Ramos (cell line): ENCODE measurements around the gene USP47.

Experiments
- in situ Hi-C: fragments of 300-500 bp; cut with MboI; formaldehyde crosslinking; loops from one replicate; pipeline ENCODE4 v1.14.3; 2022; ENCODE audit warnings: low sequenced_read_pairs; ENCODE audit not compliant: unreplicated experiment

USP47 gene, protein sequence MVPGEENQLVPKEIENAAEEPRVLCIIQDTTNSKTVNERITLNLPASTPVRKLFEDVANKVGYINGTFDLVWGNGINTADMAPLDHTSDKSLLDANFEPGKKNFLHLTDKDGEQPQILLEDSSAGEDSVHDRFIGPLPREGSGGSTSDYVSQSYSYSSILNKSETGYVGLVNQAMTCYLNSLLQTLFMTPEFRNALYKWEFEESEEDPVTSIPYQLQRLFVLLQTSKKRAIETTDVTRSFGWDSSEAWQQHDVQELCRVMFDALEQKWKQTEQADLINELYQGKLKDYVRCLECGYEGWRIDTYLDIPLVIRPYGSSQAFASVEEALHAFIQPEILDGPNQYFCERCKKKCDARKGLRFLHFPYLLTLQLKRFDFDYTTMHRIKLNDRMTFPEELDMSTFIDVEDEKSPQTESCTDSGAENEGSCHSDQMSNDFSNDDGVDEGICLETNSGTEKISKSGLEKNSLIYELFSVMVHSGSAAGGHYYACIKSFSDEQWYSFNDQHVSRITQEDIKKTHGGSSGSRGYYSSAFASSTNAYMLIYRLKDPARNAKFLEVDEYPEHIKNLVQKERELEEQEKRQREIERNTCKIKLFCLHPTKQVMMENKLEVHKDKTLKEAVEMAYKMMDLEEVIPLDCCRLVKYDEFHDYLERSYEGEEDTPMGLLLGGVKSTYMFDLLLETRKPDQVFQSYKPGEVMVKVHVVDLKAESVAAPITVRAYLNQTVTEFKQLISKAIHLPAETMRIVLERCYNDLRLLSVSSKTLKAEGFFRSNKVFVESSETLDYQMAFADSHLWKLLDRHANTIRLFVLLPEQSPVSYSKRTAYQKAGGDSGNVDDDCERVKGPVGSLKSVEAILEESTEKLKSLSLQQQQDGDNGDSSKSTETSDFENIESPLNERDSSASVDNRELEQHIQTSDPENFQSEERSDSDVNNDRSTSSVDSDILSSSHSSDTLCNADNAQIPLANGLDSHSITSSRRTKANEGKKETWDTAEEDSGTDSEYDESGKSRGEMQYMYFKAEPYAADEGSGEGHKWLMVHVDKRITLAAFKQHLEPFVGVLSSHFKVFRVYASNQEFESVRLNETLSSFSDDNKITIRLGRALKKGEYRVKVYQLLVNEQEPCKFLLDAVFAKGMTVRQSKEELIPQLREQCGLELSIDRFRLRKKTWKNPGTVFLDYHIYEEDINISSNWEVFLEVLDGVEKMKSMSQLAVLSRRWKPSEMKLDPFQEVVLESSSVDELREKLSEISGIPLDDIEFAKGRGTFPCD (N-terminal part only)

DNA sequence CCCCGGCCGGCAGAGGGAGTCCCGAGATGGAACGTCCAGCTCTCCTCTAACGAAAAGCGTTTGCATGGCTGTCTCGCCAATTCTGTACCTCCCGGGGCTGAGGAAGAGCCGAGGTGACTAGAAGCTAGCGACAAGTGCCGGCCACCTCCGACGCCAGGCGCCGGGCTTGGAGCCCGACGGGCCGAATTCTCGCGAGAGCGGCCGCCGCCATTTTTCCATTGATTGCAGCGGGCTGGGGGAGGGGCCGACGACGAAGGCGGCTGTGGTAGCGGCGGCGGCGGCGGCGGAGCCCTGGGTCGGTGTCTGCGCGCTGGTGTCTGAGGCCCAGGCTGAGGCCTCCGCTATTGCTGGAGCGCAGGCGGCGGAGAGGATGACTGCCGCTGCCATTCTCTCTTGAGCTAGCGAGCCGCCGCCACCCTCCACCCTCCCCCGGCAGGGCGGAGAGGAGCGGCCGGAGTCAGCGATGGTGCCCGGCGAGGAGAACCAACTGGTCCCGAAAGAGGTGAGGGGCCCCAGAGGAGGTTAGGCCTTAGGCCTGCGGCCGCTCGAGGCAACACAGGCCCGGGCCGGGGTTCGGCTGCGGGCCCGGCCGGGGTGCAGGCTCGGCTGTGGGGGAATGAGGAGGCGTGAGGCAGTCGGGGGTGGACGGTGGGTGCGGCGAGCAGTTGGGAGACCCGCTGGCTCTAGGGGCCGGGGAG, at the start of gene USP47:
USP47 (plus strand) TSS at position 250 of the 698 bp plus-strand sequence; CDS start at position 464, 214 bp downstream.
- in situ Hi-C loops: no loop called here

DNA sequence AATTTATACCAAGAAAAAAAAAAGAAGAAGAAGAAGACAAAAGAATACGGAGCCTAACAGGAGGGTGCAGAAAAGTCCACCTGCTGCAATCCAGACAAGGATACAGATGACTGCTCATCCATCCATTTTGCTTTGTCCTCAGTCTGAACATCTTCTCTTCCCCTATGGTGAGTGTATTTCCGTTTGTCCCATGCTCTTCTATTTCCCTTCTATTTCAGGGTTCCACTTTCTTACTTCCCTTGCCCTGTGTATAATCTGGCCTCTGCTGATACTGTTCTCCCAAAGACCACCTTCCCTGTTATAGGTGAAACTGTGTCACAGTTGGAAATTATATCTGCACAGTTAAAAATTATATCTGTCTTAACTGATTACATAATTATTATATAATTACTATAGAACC, 48.7 kb upstream of the USP47 start:
- in situ Hi-C loops: loop anchor here (25.0 kb wide), 2 partner anchors 444 to 1006 kb away; no protein-coding TSS in a partner anchor

- in situ Hi-C loops: loop anchor here (25.0 kb wide), 2 partner anchors 438 to 1012 kb away; no protein-coding TSS in a partner anchor
These were observed 43.0 kb upstream of the USP47 start for GRCh38 chr11:11798586-11799438.

DNA sequence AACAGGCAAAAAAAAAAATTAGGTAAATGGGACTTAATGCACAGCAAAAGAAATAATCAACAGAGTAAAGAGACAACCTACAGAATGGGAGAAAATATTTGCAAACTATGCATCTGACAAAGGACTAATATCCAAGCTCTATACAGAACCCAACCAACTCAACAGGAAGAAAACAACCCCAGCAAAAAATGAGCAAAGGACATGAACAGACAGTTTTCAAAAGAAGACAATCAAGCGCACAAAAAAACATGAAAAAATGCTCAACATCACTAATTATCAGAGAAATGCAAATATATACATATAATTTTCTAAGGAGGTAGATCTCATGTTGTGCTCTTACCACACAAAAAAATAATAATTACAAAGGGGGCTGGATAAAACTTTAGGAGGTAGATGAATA, 36.5 kb upstream of the USP47 start:
- in situ Hi-C loops: loop anchor here (10.0 kb wide), 1 partner anchor 240 kb away; no protein-coding TSS in a partner anchor

GRCh38 chr11:11806074-11806473, 35.7 kb upstream of the USP47 start:
- in situ Hi-C loops: loop anchor here (10.0 kb wide), 1 partner anchor 239 kb away; no protein-coding TSS in a partner anchor

DNA sequence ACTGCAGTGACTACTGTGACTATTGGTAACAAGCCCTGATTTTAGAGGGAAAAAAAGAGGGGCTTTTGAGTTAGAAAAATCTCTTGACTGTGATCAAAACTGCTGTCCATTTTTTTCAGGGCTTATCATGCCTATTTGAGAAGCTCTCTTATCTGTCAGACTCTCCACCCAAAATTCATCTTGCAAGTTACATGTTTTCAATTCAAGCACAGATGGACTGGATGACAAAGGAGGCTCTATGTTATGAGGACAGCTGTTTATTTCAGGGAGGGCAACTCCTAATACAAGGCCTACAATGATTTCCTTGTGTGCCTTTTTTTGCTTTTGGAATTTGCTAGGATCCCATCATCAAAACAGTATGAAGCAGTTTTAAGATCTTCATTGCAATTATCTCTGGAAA, 35.2 kb upstream of the USP47 start:
- in situ Hi-C loops: loop anchor here (10.0 kb wide), 1 partner anchor 238 kb away; no protein-coding TSS in a partner anchor

DNA sequence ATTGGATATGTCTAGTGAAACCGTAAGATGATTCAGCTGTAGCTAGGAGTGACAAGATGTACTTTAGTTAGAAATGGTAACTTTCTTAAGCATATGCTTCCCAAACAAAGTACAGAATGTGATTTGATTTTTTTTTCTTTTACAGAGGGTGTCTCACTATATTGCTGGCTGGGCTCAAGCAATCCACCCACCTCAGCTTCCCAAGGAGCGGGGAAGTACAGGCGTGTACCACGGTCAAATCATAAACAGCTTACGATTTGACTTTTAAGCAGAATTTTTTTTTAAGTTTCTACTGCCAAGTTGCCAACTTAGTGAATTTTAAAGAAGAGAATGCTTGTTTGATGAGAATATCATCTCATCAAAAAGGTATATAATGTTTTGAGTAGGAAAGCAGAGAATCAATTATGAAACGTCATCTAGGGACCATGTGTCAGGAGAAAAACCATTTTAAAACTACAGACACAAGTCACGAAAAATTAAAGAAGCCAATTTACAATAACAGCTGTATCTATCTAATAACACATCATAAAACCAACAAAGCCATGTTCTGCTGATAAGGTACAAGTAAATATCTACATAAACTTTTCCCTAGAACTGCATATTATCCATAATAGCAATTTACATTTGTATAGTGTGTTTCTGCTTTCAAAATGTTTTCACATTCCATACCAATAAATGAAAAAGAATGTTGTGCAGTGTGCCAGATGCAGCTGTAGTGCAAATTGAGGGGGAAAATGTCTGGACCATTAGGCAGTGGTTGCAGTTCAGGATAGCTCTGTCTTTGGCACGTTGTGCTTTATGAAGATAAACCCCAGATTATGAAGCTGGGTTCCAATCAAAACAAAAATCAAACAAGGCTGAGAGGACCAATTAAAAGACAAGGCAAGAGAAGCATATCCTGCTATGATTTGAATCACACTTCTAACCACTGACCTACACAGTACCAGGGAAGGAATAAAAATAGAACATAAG, 33.7 kb upstream of the USP47 start:
- in situ Hi-C loops: loop anchor here (10.0 kb wide), 1 partner anchor 237 kb away; no protein-coding TSS in a partner anchor

GRCh38 chr11:11808992-11809615, 32.7 kb upstream of the USP47 start:
- in situ Hi-C loops: loop anchor here (10.0 kb wide), 1 partner anchor 236 kb away; no protein-coding TSS in a partner anchor

GRCh38 chr11:11810764-11811726, 30.7 kb upstream of the USP47 start:
- in situ Hi-C loops: no loop called here

DNA sequence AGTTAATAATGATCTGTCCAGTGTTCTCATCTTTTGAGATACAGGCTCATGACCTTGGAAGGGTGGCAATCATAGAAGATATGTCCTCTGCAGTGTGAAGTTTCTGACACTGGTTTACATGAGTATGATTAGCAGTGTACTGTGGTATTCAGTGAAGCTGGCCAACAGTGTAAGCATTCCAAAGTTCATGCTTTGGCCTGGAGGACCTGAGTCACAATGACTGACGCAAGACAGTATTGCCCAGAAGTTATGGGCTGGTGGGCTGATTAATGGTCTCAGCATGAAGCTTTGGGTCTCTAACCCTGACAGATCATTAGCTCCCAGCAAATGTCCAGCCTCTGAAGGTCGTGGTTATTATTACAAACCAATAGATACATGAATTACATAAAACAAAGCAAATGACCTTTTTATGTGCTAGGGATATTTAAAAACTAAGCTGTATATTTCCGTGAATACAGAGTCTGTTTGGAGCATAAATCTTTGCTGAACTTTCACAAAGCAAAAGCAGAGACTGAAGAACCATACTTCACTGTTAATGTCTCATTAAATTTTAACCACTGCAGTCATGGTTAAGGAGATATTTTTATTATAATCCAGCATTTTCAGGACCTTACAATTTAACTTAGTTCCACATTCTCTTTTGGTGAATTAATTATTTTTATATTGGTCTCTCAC, 28.3 kb upstream of the USP47 start:
- in situ Hi-C loops: no loop called here

- in situ Hi-C loops: no loop called here
These were observed 26.9 kb upstream of the USP47 start for GRCh38 chr11:11814614-11815452.

- in situ Hi-C loops: no loop called here
These were observed 25.1 kb upstream of the USP47 start for GRCh38 chr11:11816511-11817314.

GRCh38 chr11:11817957-11818356, 23.8 kb upstream of the USP47 start:
- in situ Hi-C loops: no loop called here
